ENCODE data around the gene ADRA2C. TPM values are rescaled to one million over a fixed set of nuclear protein-coding genes. Genes with fewer than 3 reads are reported as not detected.

ADRA2C gene
- total and polyA plus RNA-seq, 9 of the 15 experiments (the other 6 are each of a cell fraction or from before 2014, with no cell fraction given): 0.06 to 0.58 (median 0.14) TPM; not detected in 2

GRCh38 chr4:3748136-3748898, 17.9 kb upstream of the ADRA2C start:
- Histone ChIP-seq H2AFZ (ENCODE audit: low read depth, low read length) (no peak overlapping the region), H3K79me2 (ENCODE audit: control insufficient read depth, insufficient read depth, low read length) (no peaks in the 10 kb centered on the region), H3K4me1 (replicated peaks in 1 of 2; ENCODE audit: control insufficient read depth in 2 of 2, insufficient read depth in 2 of 2, low read length in 2 of 2) (no peaks in the 10 kb centered on the region), H3K9ac (ENCODE audit: insufficient read depth in 1 of 2, low read depth in 2 of 2, low read length in 2 of 2) (no peak overlapping the region), H3K4me3 (no peak overlapping the region), H3K27me3 (ENCODE audit: control insufficient read depth in 2 of 2, insufficient read depth in 2 of 2, low read length in 2 of 2) (peaks cover 18 to 76% of the 10 kb centered on the region in 2 experiments), H3K9me1 (ENCODE audit: control insufficient read depth, insufficient read depth, low read length) (no peaks in the 10 kb centered on the region), H3K27ac (ENCODE audit: extremely low read depth, low read depth, low read length) (no peak overlapping the region), H3K4me2 (ENCODE audit: insufficient read depth, low read length) (no peak overlapping the region), H4K20me1 (replicated peaks; ENCODE audit: control insufficient read depth, insufficient read depth, low read length) (0 out of 2 replicates have a peak, but pooled peaks cover 5% of the 10 kb centered on the region), H3K36me3 (ENCODE audit: control insufficient read depth, insufficient read depth, low read length) (no peaks in the 10 kb centered on the region), H3K9me3 (replicated peaks; ENCODE audit: control insufficient read depth, insufficient read depth, low read depth, low read length) (no peaks in the 10 kb centered on the region)
- ChIA-PET POLR2A (interaction anchor here (0.5 to 1.0 kb wide), 4 partner anchors 17 to 1701 kb away, joined by 3 read pairs; no protein-coding TSS in a partner anchor), CTCF (ENCODE audit: low intra/inter-chr PET ratio) (no interaction called here)
- DNase-seq (ENCODE audit: extremely low read depth in 1 of 4, low spot score in 3 of 4) (no peak), FAIRE-seq (no peak), ATAC-seq (no peak)
- BruUV-seq (replicated peaks): no TSS peak
- intact Hi-C loops (cut with micrococcal nuclease) (loop anchor here (5.0 kb wide), 1 partner anchor 129 kb away; no protein-coding TSS in a partner anchor), in situ Hi-C loops (cut with MboI) (no loop called here)
- WGBS (ENCODE audit: insufficient coverage, low coverage, missing lambda C conversion rate): 0% methylated on average over 17 of the region's 17 CpGs
- TF ChIP-seq ZBTB40 (IDR thresholded peaks at IDR 0.05) (peak; percentile 50; the same call in 1 of the 2 replicates), ZBTB40 (CRISPR knock-in tag; IDR thresholded peaks at IDR 0.05) (no peak), ZBTB12 (CRISPR knock-in tag; IDR thresholded peaks at IDR 0.05) (no peak), MCM2 (IDR thresholded peaks at IDR 0.05; ENCODE audit: low read depth) (no peak), NONO (IDR thresholded peaks at IDR 0.05; ENCODE audit: low read depth in 2 of 2, low read length in 1 of 2) (no peak)

Measured in K562 (cell line).